Activated CD8-positive, alpha-beta memory T cell treated with anti-CD3 and anti-CD28 coated beads, Interleukin-2, amount 50 U/mL, for 24 hours (primary cell): ENCODE results near the gene UNC5A.

Source experiments
- DNase-seq: peaks from one replicate; pipeline ENCODE4 v3.0.0-alpha.2; 2020; ENCODE audit errors: extremely low read depth

Gene UNC5A

GRCh38 chr5:176800024-176800423, 10.3 kb upstream of the UNC5A start:
- DNase-seq = no peak

GRCh38 chr5:176802116-176802784, 8.1 kb upstream of the UNC5A start:
- no peak for DNase-seq

- no peak for DNase-seq
Measured at GRCh38 chr5:176803068-176803942, 7.1 kb upstream of the UNC5A start.

- DNase-seq = no peak
Measured at GRCh38 chr5:176803943-176804498, 6.3 kb upstream of the UNC5A start.

- DNase-seq = no peak
Measured at GRCh38 chr5:176806137-176806536, 4.2 kb upstream of the UNC5A start.

GRCh38 chr5:176809544-176810080, 747 bp upstream of the UNC5A start:
- DNase-seq = no peak

GRCh38 chr5:176810687-176811501, 535 bp downstream of the UNC5A start:
- DNase-seq = no peak

- no peak for DNase-seq
Measured at GRCh38 chr5:176812269-176813259, 2.2 kb downstream of the UNC5A start.

- DNase-seq = no peak
Measured at GRCh38 chr5:176813587-176814312, 3.4 kb downstream of the UNC5A start.

- no peak for DNase-seq
Measured at GRCh38 chr5:176814313-176814685, 3.9 kb downstream of the UNC5A start.

- DNase-seq = no peak
Measured at GRCh38 chr5:176814836-176815438, 4.6 kb downstream of the UNC5A start.

- no peak for DNase-seq
Measured at GRCh38 chr5:176816043-176816745, 5.8 kb downstream of the UNC5A start.

GRCh38 chr5:176816791-176817347, 6.5 kb downstream of the UNC5A start:
- DNase-seq = no peak

GRCh38 chr5:176817369-176817840, 7.0 kb downstream of the UNC5A start:
- no peak for DNase-seq

GRCh38 chr5:176817841-176818377, 7.5 kb downstream of the UNC5A start:
- DNase-seq = no peak

GRCh38 chr5:176818391-176819098, 8.2 kb downstream of the UNC5A start:
- no peak for DNase-seq

- no peak for DNase-seq
Measured at GRCh38 chr5:176819476-176819875, 9.1 kb downstream of the UNC5A start.
